ENCODE results near the gene KSR2.

DNA sequence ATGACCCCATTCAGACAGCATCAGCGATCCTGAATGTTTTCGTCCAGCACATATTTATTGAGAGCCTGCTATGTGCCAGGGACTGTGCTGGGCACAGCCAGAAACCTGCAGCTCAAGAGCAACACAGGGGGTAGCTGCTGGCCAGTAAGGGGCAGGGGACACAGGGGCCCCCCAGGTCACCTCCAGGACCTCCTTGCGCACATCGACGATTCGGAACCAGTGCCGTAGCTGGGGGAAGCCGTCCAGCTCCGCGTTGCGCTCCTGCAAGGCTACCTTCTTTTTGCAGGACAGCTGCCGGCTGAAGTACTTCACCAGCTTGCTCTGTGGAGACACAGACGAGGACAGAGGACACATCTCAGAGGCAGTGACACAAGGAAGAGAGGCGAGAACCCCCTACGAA, 108.7 kb downstream of the KSR2 start:
- TF ChIP-seq, protein P1, sequence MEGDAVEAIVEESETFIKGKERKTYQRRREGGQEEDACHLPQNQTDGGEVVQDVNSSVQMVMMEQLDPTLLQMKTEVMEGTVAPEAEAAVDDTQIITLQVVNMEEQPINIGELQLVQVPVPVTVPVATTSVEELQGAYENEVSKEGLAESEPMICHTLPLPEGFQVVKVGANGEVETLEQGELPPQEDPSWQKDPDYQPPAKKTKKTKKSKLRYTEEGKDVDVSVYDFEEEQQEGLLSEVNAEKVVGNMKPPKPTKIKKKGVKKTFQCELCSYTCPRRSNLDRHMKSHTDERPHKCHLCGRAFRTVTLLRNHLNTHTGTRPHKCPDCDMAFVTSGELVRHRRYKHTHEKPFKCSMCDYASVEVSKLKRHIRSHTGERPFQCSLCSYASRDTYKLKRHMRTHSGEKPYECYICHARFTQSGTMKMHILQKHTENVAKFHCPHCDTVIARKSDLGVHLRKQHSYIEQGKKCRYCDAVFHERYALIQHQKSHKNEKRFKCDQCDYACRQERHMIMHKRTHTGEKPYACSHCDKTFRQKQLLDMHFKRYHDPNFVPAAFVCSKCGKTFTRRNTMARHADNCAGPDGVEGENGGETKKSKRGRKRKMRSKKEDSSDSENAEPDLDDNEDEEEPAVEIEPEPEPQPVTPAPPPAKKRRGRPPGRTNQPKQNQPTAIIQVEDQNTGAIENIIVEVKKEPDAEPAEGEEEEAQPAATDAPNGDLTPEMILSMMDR (IDR thresholded peaks at IDR 0.05): no peak
- TF ChIP-seq EZH2phosphoT487 (IDR thresholded peaks at IDR 0.05) (no peak), EZH2 (IDR thresholded peaks at IDR 0.05) (no peak)
